C4-2B (cell line): ENCODE measurements around the gene SPARCL1.

Experiments
- CTCF ChIP-seq: fragments of 450-650 bp; conservative IDR thresholded peaks from 2 replicates; pipeline ENCODE4 v1.5.1; 2017; ENCODE audit warnings: mild to moderate bottlenecking
- ZFX ChIP-seq: fragments of 450-650 bp; IDR thresholded peaks from 2 replicates; pipeline ENCODE4 v1.6.1; 2017

- no peak for TF ChIP-seq CTCF
- no peak for TF ChIP-seq ZFX
Observed at GRCh38 chr4:87565746-87566145, 36.6 kb upstream of the SPARCL1 start.
